NCI-H146 (cell line): ENCODE measurements around the gene ASPHD1.
"Not testable (repeated sequence)": the region's sequence is repeated elsewhere in the genome, so short reads cannot be mapped to it uniquely, and the experiment has no call there.

Experiments used
- DNase-seq: peaks from one replicate; lab custom pipeline; 2025; lab: John Stamatoyannopoulos, UW

The ASPHD1 gene

GRCh38 chr16:29877266-29877961 lies 22.9 kb upstream of the ASPHD1 start:
- no peak for DNase-seq

- DNase-seq = no peak
Observed at GRCh38 chr16:29878172-29878571, 22.1 kb upstream of the ASPHD1 start.

- DNase-seq = no peak
Observed at GRCh38 chr16:29881050-29881449, 19.2 kb upstream of the ASPHD1 start.

GRCh38 chr16:29883987-29884386 lies 16.3 kb upstream of the ASPHD1 start:
- DNase-seq = no peak

- DNase-seq = not testable (repeated sequence)
Observed at GRCh38 chr16:29889372-29889771, 10.9 kb upstream of the ASPHD1 start.

- no peak for DNase-seq
Observed at GRCh38 chr16:29891525-29892457, 8.5 kb upstream of the ASPHD1 start.

GRCh38 chr16:29892458-29892813 lies 7.9 kb upstream of the ASPHD1 start:
- no peak for DNase-seq

GRCh38 chr16:29893553-29893952 lies 6.7 kb upstream of the ASPHD1 start:
- no peak for DNase-seq

- DNase-seq = no peak
Observed at GRCh38 chr16:29894352-29894751, 5.9 kb upstream of the ASPHD1 start.

- DNase-seq = no peak
Observed at GRCh38 chr16:29896841-29897240, 3.4 kb upstream of the ASPHD1 start.

GRCh38 chr16:29897333-29897732 lies 3.0 kb upstream of the ASPHD1 start:
- DNase-seq = no peak

GRCh38 chr16:29898135-29898803 lies 2.0 kb upstream of the ASPHD1 start:
- no peak for DNase-seq

- DNase-seq = peak; percentile 81
Observed at GRCh38 chr16:29898804-29899515, 1.3 kb upstream of the ASPHD1 start.

- DNase-seq = peak; percentile 97
Observed at GRCh38 chr16:29899516-29900101, 679 bp upstream of the ASPHD1 start, which contains the start of gene SEZ6L2. SEZ6L2 (minus strand) TSS chr16:29899550; CDS start chr16:29899019, 531 bp downstream.

- no peak for DNase-seq
Observed at GRCh38 chr16:29900888-29901606, 759 bp downstream of the ASPHD1 start.

GRCh38 chr16:29901607-29901945 lies 1.3 kb downstream of the ASPHD1 start:
- DNase-seq = no peak

GRCh38 chr16:29903590-29903989 lies 3.3 kb downstream of the ASPHD1 start:
- DNase-seq = no peak

GRCh38 chr16:29904947-29905346 lies 4.7 kb downstream of the ASPHD1 start:
- no peak for DNase-seq

GRCh38 chr16:29905668-29906067 lies 5.4 kb downstream of the ASPHD1 start:
- DNase-seq = no peak

GRCh38 chr16:29906520-29907244 lies 6.4 kb downstream of the ASPHD1 start:
- DNase-seq = no peak
